HepG2 (cell line): ENCODE data around the gene ATG2B. TPM values are rescaled to one million over a fixed set of nuclear protein-coding genes. Genes with fewer than 3 reads are reported as not detected.

ENCODE experiments used
- DR1 ChIP-seq: sonication (generic); formaldehyde crosslinking; IDR thresholded peaks from 2 replicates; pipeline ENCODE4 v1.8.0; 2021; ENCODE audit warnings: mild to moderate bottlenecking, missing genetic modification reagents, inconsistent platforms
- GATAD1 ChIP-seq: IDR thresholded peaks from 2 replicates; pipeline ENCODE4 v1.6.1; 2016; ENCODE audit warnings: missing genetic modification reagents, missing compliant biosample characterization
- HMG20B ChIP-seq: conservative IDR thresholded peaks from 2 replicates; pipeline ENCODE4 v1.6.1; 2016; ENCODE audit warnings: missing genetic modification reagents, missing compliant biosample characterization
- HNF1A ChIP-seq, 2 experiments: sonication (generic) in 1 of 2; formaldehyde crosslinking in 1 of 2; IDR thresholded peaks; 2 replicates each; pipeline versions ENCODE4 v1.4.0 to v1.6.1; 2016 to 2020; ENCODE audit warnings: borderline replicate concordance in 1 of 2, low read depth in 1 of 2, mild to moderate bottlenecking in 1 of 2, missing genetic modification reagents in 1 of 2
- KAT7 ChIP-seq: IDR thresholded peaks from 2 replicates; pipeline ENCODE4 v1.6.1; 2018; ENCODE audit warnings: borderline replicate concordance, missing compliant biosample characterization
- NONO ChIP-seq, 2 experiments: fragments of 450-650 bp in 1 of 2; sonication (generic) in 1 of 2; formaldehyde crosslinking in 1 of 2; IDR thresholded peaks in 1 of 2; conservative IDR thresholded peaks in 1 of 2; 2 replicates each; pipeline versions ENCODE4 v1.6.1 to v1.8.0; 2017 to 2022; ENCODE audit warnings: mild to moderate bottlenecking in 1 of 2, missing genetic modification reagents in 1 of 2, moderate library complexity in 1 of 2
- ZC3H4 ChIP-seq: sonication (generic); formaldehyde crosslinking; IDR thresholded peaks from 2 replicates; pipeline ENCODE4 v1.4.0; 2020; ENCODE audit warnings: missing genetic modification reagents, borderline replicate concordance
- ZFX ChIP-seq: sonication (generic); formaldehyde crosslinking; IDR thresholded peaks from 2 replicates; pipeline ENCODE4 v1.4.0; 2020; ENCODE audit warnings: mild to moderate bottlenecking, low read depth, missing genetic modification reagents, moderate library complexity
- ZNF121 ChIP-seq: sonication (generic); formaldehyde crosslinking; IDR thresholded peaks from 2 replicates; pipeline ENCODE4 v1.5.0; 2020; ENCODE audit warnings: mild to moderate bottlenecking, missing genetic modification reagents
- ZNF230 ChIP-seq: sonication (generic); formaldehyde crosslinking; IDR thresholded peaks from 2 replicates; pipeline ENCODE4 v1.4.0; 2020; ENCODE audit warnings: mild to moderate bottlenecking, missing genetic modification reagents
- ZNF235 ChIP-seq: sonication (generic); formaldehyde crosslinking; IDR thresholded peaks from 2 replicates; pipeline ENCODE4 v1.8.1; 2023; ENCODE audit warnings: mild to moderate bottlenecking, missing genetic modification reagents, borderline replicate concordance
- ZNF431 ChIP-seq: sonication (generic); formaldehyde crosslinking; IDR thresholded peaks from 2 replicates; pipeline ENCODE4 v1.9.0; 2022; ENCODE audit warnings: missing genetic modification reagents, low read depth, mild to moderate bottlenecking, borderline replicate concordance
- ZNF563 ChIP-seq: sonication (generic); formaldehyde crosslinking; IDR thresholded peaks from 2 replicates; pipeline ENCODE4 v1.8.0; 2022; ENCODE audit warnings: mild to moderate bottlenecking, moderate library complexity, missing genetic modification reagents
- ZNF564 ChIP-seq: sonication (generic); formaldehyde crosslinking; IDR thresholded peaks from 2 replicates; pipeline ENCODE4 v1.8.1; 2023; ENCODE audit warnings: mild to moderate bottlenecking, missing genetic modification reagents
- polyA plus RNA-seq, 8 experiments: library from polyadenylated mRNA; depleted of rRNA in 3 of 8; stranded (reverse) in 7 of 8; unstranded in 1 of 8; fragments of >200 nt; fragmentation: Illumina TruSeq in 4 of 8; extraction: Trizol in 4 of 8; gene quantifications; 2 replicates each; pipeline versions ENCODE4 v1.2.1 to v1.2.3, GENCODE V29; 2011 to 2016; ENCODE audit warnings: low read depth in 4 of 8, missing spikeins in 1 of 8, mixed read lengths in 1 of 8; ENCODE audit not compliant: insufficient read depth in 1 of 8
- total RNA-seq, 5 experiments: library from RNA; depleted of rRNA; stranded (reverse); fragments of >200 nt; fragmentation: Illumina TruSeq; extraction: Trizol; gene quantifications; 2 replicates each; pipeline ENCODE4 v1.2.3, GENCODE V29; 2016; ENCODE audit warnings: low read depth in 1 of 5
- TF ChIP-seq, protein P1 (sequence below): sonication (generic); IDR thresholded peaks from 2 replicates; pipeline ENCODE4 v1.6.1; 2016; ENCODE audit warnings: low read depth, borderline replicate concordance

ATG2B gene
- total and polyA plus RNA-seq, 2 of the 13 experiments (the other 11 are each of a cell fraction or from before 2014, with no cell fraction given) = 7.4 to 7.5 TPM

DNA sequence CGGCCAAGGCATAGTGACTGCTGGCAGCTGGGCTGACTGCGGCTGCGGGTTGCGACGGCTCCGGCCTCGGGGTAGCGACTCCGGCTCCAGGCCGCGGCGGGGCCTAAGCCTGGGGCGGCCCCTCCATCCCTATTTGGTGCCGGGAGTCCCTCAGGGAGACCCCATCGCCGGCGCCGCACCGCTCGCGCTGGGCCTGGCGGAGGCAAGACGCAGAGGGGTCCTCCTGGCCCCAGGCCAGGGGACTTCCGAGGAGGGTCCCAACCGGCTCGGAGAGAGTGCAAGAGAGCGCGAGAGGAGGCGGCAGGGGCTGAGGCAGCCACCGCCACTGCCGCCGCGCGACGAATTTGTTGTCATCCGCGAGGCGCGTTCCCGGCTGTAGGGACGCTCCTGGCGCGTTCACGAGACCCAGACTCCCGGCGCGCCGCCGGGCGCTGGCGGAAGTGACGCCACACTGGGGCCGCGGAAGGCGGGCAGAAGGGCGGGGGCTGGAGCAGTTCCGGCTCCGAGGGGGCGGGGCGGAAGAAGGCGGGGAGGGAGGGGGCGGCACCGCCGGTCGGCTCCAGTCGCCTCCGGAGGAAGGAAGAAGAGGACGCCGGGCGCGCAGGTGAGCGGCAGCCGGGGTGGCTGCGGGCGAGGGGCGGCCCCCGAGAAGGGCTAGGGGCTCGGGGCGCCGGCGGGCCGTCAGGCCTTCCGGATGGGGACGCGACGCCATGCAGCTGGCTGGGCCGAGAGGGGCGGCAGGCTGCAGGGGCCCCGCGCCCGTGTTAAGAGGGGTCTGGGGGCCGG is at the start of gene ATG2B, which contains the start of gene GSKIP (continued):
- TF ChIP-seq KAT7 (CRISPR knock-in tag) = peak; percentile 18; the same call in 1 of the 2 replicates
- peak; percentile 61; the same call in 1 of the 2 replicates for TF ChIP-seq GATAD1
- TF ChIP-seq, protein P1, sequence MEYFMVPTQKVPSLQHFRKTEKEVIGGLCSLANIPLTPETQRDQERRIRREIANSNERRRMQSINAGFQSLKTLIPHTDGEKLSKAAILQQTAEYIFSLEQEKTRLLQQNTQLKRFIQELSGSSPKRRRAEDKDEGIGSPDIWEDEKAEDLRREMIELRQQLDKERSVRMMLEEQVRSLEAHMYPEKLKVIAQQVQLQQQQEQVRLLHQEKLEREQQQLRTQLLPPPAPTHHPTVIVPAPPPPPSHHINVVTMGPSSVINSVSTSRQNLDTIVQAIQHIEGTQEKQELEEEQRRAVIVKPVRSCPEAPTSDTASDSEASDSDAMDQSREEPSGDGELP = peak; percentile 15; the same call in 1 of the 2 replicates
- peak; percentile 89 for TF ChIP-seq ZFX
- TF ChIP-seq HNF1A (IDR thresholded peaks at IDR 0.05; ENCODE audit: low read depth) = no peak
- TF ChIP-seq HNF1A (CRISPR knock-in tag; IDR thresholded peaks at IDR 0.05; ENCODE audit: borderline replicate concordance) = peak; percentile 15; the same call in 1 of the 2 replicates
- TF ChIP-seq ZNF564 (CRISPR knock-in tag) = no peak
- 0 out of 2 replicates have a peak, but pooled peaks have one; percentile 33 for TF ChIP-seq ZNF121 (CRISPR knock-in tag)
- no peak for TF ChIP-seq NONO (IDR thresholded peaks at IDR 0.05)
- TF ChIP-seq NONO (CRISPR knock-in tag; conservative IDR thresholded peaks at IDR 0.05) = peak; percentile 43; the same call in 1 of the 2 replicates
- TF ChIP-seq ZNF235 (CRISPR knock-in tag) = peak; percentile 90
- TF ChIP-seq ZNF563 (CRISPR knock-in tag) = no peak; the same call in 1 of the 2 replicates
- no peak for TF ChIP-seq HMG20B
- no peak for TF ChIP-seq ZC3H4 (CRISPR knock-in tag)
- 0 out of 2 replicates have a peak, but pooled peaks have one; percentile 35 for TF ChIP-seq DR1 (CRISPR knock-in tag)
- TF ChIP-seq ZNF431 (CRISPR knock-in tag) = 0 out of 2 replicates have a peak, but pooled peaks have one; percentile 71
- peak; percentile 31; the same call in 1 of the 2 replicates for TF ChIP-seq ZNF230
